ENCODE data around the gene NT5C. TPM values are rescaled to one million over a fixed set of nuclear protein-coding genes. Genes with fewer than 3 reads are reported as not detected.
"Not testable (repeated sequence)": the region's sequence is repeated elsewhere in the genome, so short reads cannot be mapped to it uniquely, and the experiment has no call there.

The NT5C gene
- polyA plus RNA-seq, 1 donor, result 41.0 TPM

DNA sequence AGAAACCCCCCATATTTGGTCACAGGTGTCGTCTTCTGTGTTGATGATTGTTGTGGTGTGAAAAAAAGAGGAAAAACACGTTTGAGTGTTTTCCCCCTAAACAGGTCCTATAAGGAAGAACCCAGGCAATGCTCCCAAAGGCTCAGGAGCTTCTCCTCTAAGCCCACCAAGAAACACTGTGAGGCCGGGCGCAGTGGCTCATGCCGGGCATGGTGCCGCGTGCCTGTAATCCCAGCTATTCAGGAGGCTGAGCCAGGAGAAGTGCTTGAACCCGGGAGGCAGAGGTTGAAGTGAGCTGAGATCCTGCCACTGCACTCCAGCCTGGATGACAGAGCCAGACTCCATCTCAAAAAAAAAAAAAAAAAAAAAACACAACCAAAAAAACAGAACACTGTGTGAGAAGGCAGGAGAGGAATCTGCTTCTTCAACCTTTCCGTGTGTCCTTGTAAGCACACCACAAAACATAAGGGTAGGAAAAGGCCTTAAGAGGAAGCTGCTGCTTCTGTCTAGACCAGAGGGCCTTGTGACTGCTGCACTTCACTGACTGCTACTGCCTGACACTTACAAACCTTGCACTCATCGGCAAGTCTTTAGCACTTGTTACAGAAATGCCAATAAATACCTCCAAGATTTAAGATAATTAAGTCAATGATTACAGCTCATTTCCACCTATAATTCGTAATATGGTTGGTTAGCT, 13.4 kb upstream of the NT5C start:
- DNase-seq (ENCODE audit: low read depth), result no peak

DNA sequence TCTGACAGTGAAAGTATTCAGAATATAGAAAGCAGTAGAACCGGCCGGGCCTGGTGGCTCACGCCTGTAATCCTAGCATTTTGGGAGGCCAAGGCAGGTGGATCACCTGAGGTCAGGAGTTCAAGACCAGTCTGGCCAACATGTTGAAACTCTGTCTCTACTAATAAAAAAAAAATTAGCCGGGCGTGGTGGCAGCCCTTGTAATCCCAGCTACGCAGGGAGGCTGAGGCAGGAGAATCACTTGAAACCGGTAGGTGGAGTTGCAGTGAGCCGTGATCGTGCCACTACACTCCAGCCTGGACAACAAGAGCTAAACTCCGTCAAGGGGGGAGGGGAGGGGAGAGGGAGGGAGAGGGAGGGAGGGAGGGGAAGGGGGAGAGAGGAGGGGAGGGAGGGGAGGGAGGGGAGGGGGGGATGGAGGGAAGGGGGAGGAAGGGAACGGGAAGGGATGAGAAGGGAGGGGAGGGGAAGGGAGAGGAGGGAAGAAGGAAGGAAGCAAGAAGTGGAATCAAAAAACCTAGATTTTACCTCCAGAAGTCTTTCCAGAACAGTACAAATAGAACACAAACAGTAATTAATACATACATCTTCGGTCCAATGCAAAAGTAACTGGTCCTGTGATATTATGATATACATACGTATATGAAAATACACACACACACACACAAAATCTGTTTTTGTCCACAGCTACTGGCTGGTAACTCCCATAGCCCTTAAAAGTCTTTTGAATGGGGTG, 10.9 kb upstream of the NT5C start:
- no peak for DNase-seq (ENCODE audit: low read depth)

DNA sequence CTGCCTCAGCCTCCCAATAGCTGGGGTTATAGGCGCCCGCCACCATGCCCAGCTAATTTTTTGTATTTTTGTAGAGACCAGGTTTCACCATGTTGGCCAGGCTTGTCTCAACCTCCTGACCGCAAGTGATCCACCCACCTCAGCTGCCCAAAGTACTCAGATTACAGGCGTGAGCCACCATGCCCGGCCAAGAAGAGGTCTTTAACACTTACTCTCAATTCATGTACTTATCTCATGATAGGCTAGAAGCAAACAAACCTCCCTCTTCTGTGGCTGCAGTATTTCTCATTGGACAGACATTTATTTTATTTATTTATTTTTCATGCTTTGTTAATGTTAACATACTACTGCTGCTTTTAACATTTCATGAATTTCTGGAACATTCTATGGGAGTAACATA, 7.0 kb upstream of the NT5C start:
- DNase-seq (ENCODE audit: low read depth), result no peak

DNA sequence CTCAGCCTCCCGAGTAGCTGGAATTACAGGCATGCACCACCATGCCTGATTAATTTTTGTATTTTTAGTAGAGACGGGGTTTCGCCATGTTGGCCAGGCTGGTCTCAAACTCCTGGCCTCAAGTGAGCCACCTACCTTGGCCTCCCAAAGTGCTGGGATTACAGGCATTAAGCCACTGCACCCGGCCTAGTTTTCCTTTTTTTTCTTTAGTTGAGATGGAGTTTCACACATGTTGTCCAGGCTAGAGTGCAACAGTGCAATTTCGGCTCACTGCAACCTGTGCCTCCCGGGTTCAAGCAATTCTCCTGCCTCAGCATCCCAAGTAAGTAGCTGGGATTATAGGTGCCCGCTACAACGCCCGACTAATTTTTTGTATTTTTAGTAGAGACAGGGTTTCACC, 6.2 kb upstream of the NT5C start:
- DNase-seq (ENCODE audit: low read depth), result not testable (repeated sequence)

DNA sequence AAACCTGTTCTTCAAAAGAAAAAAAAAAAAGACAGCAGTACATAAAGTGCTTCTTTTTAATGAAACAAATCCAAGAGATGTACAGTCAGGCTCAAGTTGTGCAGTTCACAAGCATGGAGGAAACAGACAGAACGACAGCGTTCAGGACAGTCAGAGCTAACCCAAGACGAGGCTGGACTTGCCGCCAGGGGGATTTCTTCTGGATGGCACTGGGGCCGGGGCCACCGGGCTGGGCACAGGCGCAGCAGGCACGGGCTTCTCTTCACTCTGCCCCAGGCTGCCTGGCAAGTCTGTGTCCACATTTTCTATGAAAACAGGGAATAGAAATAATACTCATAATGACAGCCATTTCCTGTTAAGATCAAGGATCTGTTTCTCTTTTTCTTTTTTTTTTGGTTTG, 4.4 kb upstream of the NT5C start:
- DNase-seq (ENCODE audit: low read depth), result no peak

DNA sequence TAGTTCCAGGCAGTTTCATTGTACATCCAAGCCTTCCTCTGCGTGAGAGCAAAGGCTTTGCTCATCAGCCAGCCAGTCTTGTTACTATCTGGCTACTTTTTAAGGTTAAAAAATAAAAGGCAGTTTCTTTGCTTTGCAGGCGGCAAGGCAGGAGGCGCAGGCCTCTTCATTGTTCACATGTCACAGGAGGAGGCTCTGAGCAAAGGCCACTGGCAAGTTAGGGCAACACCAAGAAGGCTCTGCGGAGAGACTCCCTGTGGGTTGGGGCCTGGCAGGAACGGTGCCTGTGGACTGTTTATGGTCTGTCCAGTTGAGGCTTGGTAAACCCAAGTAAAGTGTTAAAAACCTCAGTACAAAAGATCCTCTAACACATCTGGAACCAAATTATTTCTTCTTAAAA, 3.9 kb upstream of the NT5C start:
- no peak for DNase-seq (ENCODE audit: low read depth)

DNA sequence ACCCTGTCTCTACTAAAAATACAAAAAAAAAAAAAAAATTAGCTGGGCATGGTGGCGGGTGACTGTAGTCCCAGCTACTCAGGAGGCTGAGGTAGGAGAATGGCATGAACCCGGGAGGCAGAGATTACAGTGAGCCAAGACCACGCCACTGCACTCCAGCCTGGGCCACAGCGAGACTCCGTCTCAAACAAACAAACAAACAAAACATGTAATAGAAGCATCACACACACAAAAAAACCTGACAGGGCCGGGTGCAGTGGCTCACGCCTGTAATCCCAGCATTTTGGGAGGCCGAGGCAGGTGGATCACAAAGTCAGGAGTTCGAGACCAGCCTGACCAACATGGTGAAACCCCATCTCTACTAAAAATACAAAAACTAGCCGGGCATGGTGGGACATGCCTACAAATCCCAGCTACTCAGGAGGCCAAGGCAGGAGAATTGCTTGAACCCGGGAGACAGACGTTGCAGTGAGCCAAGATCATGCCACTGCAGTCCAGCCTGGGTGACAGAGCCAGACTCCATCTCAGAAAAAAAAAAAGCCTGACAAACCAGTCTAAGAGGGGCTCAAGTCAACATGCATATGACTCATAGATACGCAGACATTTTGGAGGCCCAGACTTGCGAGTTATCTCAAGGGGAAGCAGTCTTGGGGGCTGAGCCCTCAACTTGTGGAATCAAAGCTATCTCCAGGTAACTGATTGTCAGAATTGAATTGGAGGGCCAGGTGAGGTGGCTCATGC, 2.2 kb upstream of the NT5C start:
- DNase-seq (ENCODE audit: low read depth), result not testable (repeated sequence)

DNA sequence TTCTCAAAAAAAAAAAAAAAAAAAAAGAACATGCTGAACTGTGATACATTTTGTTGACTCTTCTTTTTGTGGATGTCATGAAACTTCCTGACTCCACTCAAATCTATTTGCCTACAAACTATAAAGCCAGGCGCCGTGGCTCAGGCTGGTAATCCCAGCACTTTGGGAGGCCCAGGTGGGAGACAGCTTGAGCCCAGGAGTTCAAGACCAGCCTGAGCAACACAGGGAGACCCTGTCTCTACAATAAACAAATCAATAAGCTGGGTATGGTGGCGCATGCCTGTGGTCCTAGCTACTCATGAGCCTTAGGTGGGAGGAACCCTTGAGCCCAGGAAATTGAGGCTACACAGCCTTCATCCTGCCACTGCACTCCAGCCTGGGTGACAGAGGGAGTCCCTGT, 1.5 kb upstream of the NT5C start:
- no peak for DNase-seq (ENCODE audit: low read depth)

DNA sequence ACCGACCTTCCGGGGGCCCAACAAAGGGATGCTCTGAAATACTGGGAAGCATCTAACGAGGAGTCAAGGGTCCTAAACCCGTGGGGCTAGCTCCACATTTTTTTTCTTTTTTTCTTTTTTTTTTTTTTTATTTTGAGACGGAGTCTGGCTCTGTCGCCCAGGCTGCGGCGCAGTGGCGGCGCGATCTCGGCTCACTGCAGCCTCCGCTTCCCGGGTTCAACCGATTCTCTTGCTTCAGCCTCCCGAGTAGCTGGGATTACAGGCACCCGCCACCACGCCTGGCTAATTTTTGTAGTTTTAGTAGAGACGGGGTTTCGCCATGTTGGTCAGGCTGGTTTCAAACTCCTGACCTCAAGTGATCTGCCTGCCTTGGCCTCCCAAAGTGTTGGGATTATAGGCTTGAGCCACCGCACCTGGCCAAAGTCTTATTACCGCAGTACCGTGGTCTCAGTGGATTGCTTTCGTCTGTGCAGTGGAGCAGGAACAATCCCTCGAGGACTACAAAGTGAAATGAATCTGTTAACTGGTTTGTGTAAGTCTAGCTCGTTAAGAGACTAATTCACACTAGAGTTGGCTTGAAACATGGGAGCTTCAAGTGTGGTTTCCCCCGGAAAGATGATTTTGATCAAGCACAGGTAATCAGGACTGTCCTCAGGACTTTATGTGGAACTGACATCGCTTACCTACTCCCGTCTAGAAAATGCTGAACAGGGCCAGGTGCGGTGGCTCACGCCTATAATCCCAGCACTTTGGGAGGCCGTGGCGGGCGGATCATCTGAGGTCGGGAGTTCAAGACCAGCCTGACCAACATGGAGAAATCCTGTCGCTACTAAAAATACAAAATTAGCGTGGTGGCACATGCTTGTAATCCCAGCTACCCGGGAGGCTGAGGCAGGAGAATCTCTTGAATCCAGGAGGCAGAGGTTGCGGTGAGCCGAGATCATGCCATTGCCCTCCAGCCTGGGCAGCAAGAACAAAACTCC, 767 bp upstream of the NT5C start:
- not testable (repeated sequence) for DNase-seq (ENCODE audit: low read depth)

DNA sequence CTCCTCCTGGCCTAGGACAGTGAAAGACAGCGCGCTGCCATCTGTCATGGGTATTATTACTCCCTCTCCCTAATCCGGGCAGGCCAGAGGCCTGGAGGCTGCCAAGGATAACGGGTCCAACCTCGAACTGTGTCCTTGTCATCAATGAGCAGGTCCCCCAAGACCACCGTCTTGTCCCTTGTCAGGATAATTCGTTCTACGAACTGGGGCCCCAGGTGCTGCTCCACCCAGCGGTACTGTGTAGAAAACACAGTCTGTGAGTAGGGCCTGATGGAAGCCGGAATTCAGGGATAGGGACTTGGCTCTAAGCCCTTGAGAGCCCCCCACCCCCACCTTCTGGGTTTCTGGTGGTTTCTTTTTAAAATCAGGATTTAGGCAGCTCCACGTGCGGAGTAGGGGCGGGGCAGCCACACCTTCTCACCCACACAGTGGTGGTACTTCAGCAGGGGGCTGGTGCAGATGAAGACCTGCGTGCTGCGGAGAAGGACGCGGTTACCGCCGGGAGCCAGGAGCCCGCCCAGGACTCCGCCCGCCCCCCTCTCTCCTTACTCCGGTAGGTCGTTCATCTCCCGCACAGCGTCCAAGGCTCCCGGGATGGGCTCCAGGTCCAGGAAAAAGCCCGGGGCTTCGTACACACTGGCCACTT, 787 bp downstream of the NT5C start:
- DNase-seq (ENCODE audit: low read depth), result no peak

DNA sequence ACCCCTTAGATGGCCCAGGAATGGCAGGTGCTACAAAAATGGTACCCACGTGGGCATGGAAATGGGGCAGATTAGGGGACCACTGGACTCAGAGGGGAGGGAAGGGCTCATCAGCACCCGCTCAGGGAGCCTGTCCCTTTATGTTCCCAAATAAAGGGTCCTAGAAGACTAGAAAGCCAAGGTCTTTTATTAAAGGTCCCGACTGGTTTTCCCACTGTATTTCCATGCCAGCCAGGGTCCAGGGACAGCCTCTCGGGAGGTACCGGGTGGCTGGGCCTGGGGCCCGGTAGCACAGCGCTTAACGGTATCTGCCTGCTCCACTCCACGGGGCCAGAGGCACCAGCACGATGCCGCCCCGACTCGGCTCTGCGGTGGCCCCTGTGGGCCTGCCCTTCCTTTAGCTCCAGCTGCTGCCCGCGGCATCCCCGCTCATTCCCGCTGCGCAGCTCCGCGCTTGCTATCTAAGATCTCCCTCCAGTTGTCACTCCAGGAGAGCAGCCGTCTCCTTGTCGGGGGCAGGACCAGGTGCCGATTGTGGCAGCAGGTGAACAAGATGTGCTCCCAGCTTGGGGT, 1.4 kb downstream of the NT5C start:
- DNase-seq (ENCODE audit: low read depth), result no peak

DNA sequence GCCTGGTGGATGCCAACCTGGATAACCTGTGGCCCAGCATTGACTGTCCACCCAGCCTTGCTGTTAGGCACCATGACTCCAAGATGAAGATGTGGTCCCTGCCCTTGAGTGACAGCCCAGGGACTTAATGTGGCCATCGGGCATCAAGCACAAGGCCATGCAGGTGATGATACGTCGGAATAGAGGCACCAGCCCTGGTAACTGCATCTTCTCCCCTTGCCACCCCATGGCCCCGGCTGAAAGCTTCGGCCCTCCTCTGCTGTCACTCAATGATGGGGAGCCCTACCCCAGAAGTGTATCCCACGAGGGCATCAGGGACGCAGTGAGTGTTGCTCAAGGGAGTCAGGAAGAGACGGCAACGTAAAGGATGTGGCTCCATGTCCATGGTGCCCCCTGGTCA, 2.0 kb downstream of the NT5C start:
- DNase-seq (ENCODE audit: low read depth), result no peak

DNA sequence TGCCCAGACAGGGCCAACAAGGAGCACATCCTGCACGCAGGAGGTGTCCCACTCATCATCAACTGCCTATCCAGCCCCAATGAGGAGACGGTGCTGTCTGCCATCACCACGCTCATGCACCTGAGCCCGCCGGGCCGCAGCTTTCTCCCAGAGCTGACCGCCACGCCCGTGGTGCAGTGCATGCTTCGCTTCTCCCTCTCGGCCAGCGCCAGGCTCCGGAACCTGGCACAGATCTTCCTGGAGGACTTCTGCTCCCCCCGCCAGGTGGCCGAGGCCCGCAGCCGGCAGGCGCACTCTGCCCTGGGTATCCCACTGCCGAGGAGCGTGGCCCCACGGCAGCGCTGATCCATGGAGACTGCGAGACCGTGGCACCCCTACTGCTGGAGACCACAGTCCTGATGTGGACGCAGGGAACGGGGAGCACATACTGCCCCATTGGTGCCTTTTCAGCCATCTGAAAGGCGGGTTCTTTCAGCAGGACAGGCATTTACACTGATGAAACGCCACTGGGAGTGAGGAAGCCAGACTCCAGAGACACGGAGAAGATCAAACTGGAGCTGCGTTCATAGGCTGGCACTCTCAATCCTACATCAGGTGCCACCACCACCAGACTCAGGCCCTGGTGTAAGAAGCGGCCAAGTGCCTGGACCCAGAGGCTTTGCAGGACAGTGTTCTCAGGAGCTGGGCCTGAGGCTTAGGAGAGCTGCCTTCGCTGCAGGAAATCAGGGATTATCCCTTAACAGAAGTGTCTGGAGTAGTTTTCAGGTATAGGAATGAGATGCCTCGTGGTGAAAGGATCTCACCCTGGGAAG, 2.6 kb downstream of the NT5C start:
- no peak for DNase-seq (ENCODE audit: low read depth)

DNA sequence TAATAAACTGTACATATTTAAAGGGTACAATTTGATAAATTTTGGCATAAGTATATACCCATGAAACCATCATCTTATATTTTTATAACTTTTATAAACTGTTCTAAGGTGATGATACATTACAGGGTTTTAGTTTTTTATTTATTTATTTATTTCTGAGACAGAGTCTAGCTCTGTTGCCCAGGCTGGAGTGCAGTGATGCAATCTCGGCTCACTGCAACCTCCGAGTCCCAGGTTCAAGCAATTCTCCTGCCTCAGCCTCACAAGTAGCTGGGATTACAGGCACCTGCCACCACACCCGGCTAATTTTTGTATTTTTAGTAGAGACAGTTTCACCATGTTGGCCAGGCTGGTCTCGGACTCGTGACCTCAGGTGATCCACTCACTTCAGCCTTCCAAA, 3.6 kb downstream of the NT5C start:
- DNase-seq (ENCODE audit: low read depth), result not testable (repeated sequence)

DNA sequence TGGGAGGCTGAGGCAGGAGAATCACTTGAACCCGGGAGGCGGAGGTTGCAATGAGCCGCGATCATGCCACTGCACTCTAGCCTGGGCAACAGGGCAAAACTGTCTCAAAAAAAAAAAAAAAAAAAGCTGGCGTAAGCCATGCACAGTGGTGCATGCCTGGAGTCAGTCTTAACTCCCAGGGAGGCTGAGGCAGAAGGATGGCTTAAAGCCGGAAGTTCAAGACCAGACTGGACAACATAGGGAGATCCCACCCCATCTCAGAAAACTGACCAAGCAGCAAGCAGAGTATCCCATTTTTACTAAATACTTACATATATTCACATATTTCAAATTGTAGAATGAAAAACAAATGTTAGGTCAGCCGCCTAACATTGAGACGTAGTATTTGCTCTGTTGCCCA, 4.6 kb downstream of the NT5C start:
- no peak for DNase-seq (ENCODE audit: low read depth)

DNA sequence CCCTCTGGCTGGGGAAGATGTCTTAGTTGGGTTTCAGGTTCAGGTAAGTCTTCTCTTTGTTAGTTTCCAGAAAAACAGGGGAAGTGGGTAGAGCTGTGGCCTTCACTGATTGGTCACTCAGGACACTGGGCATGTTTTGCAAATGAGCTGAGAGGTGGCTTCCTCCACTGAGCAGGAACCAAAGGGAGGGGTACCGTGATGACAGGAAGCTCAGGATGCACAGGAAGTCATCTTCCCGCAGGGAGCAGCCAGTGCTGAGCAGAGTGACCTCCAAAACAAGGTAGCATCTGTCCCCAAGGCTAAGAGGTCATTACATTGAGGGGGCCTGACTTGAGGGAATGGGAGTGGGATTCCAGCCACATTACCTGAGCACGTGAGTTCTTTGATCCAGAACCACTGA, 5.6 kb downstream of the NT5C start:
- no peak for DNase-seq (ENCODE audit: low read depth)

DNA sequence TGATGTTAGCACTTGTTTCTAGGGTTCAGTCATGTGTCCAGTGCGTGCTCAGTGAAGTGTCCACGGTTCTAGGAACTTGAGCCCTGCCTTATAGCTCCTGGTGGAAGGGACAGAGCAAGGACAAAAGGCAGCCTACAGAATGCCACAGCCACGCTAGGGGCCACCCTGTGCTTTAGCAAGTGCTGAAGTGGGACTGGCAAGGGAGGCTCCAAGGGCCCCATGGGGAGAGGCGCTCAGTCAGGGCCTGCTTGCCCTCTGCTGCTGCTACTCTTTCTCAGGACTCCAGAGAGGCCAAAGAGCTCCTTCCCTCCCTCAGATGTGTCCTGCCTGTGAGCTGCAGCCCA, 6.8 kb downstream of the NT5C start:
- no peak for DNase-seq (ENCODE audit: low read depth)

DNA sequence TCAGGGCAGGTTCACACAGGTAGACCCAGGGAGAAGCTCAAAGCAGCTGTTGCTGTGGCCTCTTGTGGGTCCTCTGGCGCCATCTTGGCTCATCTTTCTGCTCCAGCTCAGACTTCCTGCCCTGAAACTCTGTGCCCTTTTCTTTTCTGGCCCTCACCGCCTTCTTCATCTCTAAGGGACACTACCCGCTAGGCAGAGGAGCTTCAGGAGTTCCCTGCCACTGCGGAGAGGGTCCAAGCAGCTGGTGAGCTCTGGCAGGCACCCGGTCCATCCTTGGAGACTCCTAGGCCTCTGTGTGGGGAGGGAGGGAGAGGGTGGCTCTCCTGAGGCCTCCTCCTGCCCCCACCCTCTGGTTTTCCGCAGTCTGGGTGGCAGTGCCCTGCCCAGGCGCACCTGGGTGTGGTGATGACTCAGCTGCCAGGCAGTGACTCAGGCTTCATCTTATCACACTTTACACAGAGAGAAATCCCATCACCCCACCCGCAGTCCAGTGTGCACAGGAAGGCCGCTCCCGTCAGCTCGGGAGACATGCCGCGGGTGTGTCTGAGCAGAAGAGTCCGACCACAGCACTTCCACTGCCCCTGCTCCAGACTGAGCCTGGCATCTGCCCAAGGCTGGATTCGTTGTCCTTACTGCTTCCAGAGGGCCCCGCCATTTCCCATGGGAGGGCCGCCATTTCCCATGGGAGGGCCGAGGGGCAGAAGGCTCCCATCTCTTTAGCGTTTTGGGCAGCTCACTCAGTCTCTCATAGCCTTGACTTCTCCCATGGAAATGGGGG, 7.3 kb downstream of the NT5C start:
- DNase-seq (ENCODE audit: low read depth), result no peak

DNA sequence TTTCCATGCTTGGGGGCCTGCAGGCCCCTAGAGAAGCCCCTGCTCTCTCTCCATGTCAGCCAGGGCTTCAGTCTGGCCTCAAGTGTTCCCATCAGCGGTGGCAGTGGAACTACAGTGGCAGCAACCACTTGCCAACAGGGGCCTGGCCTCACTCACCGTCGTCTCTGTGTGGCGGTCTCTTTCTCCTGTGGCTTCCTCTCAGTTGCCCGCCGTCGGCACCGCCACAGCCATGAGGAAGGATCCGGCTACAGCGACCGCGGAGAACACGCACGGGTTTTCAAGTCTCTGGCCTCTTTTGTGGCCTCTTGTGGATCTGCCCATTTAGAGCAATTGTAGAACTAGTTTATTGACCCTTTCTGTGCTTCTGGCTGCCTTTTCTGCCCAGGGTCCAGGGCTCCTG, 13.2 kb downstream of the NT5C start:
- DNase-seq (ENCODE audit: low read depth), result no peak

Measured in forelimb muscle (tissue), 1 donor.